ENCODE measurements around the gene GRAMD2A.
"Not testable (repeated sequence)": the region's sequence is repeated elsewhere in the genome, so short reads cannot be mapped to it uniquely, and the experiment has no call there.

GRAMD2A gene

DNA sequence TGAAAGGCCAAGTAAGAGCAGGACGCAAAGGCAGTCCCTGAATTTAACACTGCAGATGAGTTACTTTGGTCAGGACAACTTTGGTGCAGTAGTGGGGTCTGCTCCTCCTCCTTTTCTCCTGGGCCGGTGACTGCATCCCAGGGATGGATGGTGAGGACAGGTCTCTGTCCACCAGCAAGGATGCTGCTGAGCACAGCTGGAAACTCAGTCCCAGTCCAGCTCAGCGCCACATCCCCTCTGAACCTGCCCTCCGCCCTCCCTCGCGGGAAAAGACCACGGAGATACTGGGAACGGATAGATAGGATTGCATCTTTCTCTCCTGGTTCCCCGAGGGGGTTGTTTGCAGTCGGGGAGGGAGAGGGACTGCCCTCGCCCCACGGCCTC lies 13.8 kb downstream of the GRAMD2A start:
- no peak for DNase-seq

DNA sequence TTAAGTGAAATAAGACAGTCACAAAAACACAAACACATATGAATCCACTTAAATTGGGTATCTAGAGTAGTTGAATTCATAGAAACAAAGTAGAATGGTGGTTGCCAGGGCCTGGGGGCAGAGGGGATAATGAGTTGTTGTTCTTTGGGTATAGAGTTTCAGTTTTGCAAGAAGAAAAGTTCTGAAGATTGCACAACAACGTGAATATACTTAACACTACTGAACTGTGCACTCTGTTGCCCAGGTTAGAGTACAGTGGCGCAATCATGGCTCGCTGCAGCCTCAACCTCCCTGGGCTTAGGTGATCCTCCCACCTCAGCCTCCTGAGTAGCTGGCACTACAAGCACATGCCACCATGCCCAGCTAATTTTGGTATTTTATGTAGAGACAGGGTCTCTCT lies 14.9 kb downstream of the GRAMD2A start:
- DNase-seq: no peak

DNA sequence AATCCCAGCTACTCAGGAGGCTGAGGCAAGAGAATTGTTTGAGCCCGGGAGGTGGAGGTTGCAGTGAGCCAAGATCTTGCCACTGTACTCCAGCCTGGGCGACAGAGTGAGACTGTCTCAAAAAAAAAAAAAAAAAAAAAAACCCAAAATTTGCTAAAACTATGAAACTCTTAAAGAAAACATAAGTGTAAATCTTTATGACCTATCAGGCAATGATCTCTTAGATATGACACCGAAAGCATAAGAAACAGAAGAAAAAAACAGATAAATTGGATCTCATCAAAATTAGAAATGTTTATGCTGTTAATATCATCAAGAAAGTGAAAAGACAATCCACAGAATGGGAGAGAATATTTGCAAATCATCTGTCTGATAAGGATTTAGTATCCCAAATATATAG lies 15.3 kb downstream of the GRAMD2A start:
- DNase-seq: no peak

GRCh38 chr15:72180761-72181324 lies 16.7 kb downstream of the GRAMD2A start:
- DNase-seq: no peak

- no peak for DNase-seq
These were observed 17.5 kb downstream of the GRAMD2A start for GRCh38 chr15:72179950-72180581.

GRCh38 chr15:72178976-72179585 lies 18.5 kb downstream of the GRAMD2A start:
- DNase-seq: no peak

DNA sequence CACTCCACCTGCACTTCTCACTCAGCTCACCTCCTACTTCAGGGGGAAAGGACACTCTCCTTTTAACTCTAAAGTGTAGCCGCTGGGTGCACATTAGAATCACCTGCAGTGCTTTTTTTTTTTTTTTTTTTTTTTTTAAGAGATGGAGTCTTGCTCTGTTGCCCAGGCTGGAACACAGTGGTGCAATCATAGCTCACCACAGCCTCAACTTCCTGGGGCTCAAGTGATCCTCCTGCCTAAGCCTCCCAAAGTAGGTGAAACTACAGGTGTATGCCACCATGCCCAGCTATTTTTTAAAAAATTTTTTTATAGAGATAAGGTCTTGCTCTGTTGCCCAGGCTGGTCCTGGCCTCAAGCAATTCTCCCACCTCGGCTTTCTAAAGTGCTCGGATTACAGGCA lies 20.8 kb downstream of the GRAMD2A start:
- DNase-seq: no peak

GRCh38 chr15:72176159-72176558 lies 21.4 kb downstream of the GRAMD2A start:
- no peak for DNase-seq

DNA sequence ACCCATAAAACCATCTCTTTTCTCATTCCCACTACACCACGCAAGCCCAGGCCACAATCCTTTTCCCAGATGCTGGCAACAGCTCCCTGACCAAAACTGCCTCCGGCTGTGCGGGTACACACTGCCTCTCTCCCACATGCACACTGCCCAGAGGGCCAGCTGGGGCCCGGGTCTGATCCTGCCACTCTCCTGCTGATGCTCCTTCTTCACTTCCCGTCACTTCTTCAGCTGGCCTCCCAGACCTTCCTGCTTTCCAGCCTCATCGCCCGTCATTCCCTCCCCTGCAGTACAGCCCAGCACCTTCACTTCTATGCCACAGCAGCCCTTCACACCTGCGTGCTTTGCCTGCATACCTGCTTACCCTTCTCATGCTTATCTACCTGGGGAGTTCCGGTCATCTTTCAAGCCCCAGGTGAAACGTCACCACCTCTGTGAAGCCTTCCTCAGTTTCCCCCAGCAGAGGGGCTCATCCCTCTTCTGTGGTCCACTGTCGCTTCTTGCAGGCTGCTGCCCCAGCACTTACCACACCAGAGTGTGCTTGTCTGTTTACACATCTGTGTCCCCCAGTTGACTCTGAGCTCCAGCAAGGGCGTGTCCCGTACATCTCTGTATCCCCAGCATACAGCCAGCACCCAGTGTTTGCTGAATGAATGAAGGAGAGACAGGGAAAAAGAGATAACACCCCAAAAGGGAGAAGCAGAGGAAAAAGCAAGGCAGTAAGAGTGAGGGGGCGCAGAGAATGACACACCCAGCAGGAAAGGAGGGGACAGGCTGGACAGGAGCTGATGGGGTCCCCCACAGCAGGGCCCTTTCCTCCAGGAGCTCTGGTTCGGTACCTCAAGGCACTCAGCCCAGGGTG lies 22.2 kb downstream of the GRAMD2A start:
- DNase-seq: no peak

- no peak for DNase-seq
These were observed 22.9 kb downstream of the GRAMD2A start for GRCh38 chr15:72174551-72175165.

DNA sequence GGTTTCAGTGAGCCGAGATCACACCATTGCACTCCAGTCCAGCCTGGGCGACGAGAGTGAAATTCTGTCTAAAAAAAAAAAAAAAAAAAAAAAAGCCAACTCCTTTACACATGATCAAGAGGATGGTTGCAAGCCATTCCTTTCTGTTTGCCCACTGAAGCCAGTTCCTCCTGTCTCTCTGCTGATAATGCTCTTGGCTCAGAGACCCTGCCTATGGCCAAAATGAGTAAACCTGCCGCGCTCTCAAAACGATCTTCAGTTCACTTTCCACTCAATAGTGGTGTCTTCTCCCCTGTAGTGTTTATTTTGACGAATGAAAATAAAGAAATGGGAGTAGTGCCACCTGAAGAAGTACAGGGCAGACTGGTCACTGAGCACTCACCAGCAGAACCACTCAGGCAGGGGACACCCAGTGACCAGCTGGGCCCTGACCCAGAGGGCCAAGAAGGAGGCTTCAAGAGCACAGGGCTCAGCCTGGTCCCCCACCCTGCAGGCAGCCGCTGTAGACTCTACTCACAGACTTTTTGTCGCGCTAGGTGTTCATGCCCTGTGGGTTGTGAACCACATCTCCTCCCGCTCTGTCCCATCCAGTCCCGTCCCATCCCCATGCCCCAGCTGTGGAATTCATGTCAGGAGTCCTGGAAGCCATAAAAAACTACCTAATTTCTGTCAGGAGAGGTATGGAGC lies 23.6 kb downstream of the GRAMD2A start:
- no peak for DNase-seq

- DNase-seq: no peak
These were observed 24.2 kb downstream of the GRAMD2A start for GRCh38 chr15:72173401-72173800.

GRCh38 chr15:72172796-72173195 lies 24.8 kb downstream of the GRAMD2A start:
- no peak for DNase-seq

- not testable (repeated sequence) for DNase-seq
These were observed 25.6 kb downstream of the GRAMD2A start for GRCh38 chr15:72171978-72172377.

- no peak for DNase-seq
These were observed 26.9 kb downstream of the GRAMD2A start for GRCh38 chr15:72170691-72171090.

DNA sequence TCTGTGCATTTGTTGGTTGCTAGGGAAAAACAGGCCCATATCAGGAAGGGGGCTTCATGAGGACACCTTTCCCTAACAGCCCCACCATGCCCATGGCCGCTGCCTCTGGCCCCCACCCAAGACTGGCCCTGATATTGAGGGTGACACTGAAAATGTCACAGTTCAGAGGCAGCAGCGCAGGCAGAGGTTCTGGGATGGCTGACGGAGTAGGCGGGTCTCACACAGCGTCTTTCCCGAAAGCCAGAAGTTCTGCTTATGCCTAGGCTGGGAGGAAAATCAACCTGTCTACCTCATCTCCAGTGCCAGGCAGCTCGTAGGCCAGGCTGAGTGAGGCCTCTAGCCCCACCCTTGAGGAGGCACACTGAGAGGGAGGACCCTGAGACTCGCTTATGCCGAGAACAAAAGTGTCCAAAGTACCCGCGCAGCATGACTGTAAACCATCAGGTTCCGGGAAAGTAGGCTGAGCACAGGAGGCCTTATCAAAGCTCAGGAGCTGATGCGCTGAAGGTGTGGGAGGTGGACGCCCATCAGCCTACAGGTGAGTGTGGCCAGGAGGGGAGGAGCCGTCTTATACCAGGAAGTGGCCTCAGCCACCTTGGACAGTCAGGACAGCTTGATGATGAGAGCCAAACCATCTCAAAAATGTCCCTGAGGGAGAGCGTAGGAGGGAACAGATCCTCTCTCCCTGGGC lies 27.5 kb downstream of the GRAMD2A start:
- no peak for DNase-seq

DNA sequence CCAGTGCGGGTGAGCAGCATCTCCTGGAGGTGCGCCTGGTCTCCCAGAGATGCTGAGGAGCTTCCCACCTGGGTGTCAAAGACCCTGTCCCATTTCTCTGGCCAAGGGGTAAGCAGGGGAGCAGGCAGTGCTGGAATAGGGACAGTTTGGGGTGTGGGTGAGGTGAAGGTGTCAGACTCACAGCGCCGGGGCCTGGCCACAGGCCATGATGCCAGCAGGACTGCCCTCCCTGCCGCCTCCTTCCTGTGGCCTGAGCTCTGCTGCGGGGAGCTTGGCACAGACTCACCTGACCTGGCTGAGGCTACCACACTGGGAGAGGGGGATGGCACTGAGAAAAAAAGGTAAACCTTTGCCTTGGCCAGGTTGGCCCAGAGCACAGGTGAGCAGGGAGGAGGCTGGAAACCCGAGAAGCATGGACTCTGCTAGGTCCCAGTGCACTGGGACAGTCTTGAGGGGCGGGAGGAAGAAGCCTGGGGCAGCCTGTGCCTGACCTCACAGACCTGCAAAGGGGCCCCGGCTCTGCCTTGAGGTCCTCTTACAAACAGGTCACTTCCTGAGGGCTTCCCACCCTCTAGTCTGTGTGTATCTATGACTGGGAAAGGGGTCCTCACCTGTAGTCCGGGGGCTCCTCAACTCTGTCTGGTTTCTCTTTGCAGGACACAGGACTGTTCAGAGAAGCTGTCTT lies 28.2 kb downstream of the GRAMD2A start:
- no peak for DNase-seq

DNA sequence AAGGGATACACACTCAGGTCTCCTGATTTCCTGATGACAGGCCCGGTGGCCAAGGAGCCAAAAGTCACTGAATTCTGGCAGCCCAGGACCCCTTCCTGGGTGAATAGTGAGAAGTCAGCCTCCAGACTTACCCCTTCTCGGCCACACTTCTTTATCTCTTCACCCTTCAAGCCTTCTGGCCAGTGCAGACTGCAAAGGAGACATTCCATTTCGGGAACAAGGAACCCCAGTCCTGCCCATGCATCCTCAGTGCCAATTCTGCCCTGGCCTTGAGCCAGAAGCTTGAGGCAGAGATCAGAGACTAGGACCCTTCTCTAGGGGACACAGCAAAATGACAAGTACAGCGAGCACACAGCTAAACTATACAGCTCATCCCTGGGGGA lies 28.8 kb downstream of the GRAMD2A start:
- no peak for DNase-seq

DNA sequence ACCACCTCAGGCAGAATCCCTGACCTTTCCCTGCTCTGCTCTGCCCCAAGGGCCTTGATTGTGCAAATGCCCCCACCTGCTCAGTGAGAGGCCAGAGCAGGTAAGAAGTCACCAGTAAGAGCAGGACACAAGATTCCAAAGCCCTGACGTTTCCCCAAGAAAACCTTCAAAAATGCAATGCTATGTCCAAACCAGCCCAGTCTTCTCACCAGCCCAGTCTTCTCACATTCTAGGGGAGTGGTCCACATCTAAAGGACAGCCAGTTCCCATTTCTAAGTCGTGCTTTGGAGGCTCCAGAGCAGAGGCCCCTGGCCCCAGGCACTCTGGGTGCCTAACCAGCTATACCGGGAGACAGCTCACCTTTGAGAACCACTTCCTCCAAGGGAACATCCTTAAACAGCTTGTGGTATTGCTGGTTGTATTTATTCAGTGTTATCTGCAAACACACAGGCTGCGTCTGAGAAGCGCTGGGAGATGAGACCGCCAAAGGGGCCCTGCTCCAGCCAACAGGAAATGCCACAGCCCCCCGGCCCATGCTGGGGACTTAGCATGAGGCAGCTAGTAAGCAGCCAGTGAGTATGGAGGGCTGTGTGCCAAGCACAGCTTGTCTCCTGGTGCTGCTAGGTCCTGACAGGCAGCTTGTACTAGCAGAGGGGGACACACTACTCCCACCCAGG lies 29.3 kb downstream of the GRAMD2A start:
- no peak for DNase-seq

GRCh38 chr15:72167445-72167844 lies 30.1 kb downstream of the GRAMD2A start:
- DNase-seq: no peak

Data from activated CD4-positive, alpha-beta T cell treated with anti-CD3 and anti-CD28 coated beads, Interleukin-2, amount 50 U/mL, for 48 hours (primary cell).